ENCODE measurements around the gene TOX3. TPM values are rescaled to one million over a fixed set of nuclear protein-coding genes. Genes with fewer than 3 reads are reported as not detected.

Gene TOX3
- total and polyA plus RNA-seq, 10 of the 15 experiments (the other 5 are each of a cell fraction or from before 2014, with no cell fraction given), result not detected

DNA sequence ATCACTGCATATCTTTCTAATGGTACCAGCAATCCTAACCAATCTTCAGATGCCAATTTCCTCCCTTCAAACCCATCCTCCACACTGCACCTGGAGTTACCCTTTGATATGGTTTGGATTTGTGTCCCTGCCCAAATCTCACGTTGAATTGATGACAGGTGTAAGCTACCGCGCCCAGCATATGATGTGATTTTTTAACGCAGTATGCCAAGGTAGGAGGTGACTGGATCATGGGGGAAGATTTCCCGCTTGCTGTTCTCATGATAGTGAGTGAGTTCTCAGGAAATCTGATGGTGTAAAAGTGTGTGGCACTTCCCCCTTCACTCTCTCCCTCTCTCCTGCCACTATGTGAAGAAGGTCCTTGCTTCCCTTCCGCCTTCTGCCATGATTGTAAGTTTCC is 57.0 kb downstream of the TOX3 start:
- in situ Hi-C loops (cut with MboI), result no loop called here

More for the DNA sequence above, 57.0 kb downstream of the TOX3 start:
- no peaks in the 10 kb centered on the region for H4K20me1 ChIP-seq (ENCODE audit: control insufficient read depth, insufficient read depth)
- FAIRE-seq (no peak), DNase-seq (ENCODE audit: low read depth, low spot score) (no peak), ATAC-seq (no peak)
- H3K27me3 ChIP-seq (replicated peaks in 1 of 2; ENCODE audit: control insufficient read depth in 2 of 2, insufficient read depth in 2 of 2, low read length in 1 of 2), result no peaks in the 10 kb centered on the region
- H3K4me2 ChIP-seq (ENCODE audit: control insufficient read depth, insufficient read depth), result no peak overlapping the region
- no peaks in the 10 kb centered on the region for H3K4me1 ChIP-seq (ENCODE audit: control insufficient read depth, insufficient read depth, low read length)
- ChIA-PET SMC1A (ENCODE audit: uncharacterized antibody, unreplicated experiment) (interaction anchor here (1.2 kb wide), 1 partner anchor 10 kb away, joined by 3 read pairs; no protein-coding TSS in a partner anchor), CTCF (interaction anchor here (1.6 kb wide), 1 partner anchor 298 kb away, joined by 5 read pairs; no protein-coding TSS in a partner anchor), RAD21 (ENCODE audit: unreplicated experiment) (no interaction called here), POLR2A (no interaction called here)
- no peak overlapping the region for H3K27ac ChIP-seq (ENCODE audit: control insufficient read depth, insufficient read depth)
- BruUV-seq (replicated peaks), result no TSS peak
- H3K9ac ChIP-seq (ENCODE audit: control insufficient read depth, insufficient read depth, low read length), result no peak overlapping the region
- no peaks in the 10 kb centered on the region for H3K36me3 ChIP-seq (ENCODE audit: control insufficient read depth in 2 of 2, insufficient read depth in 2 of 2, low read length in 1 of 2)
- H3K9me3 ChIP-seq (replicated peaks; ENCODE audit: control insufficient read depth, insufficient read depth, low read length), result no peaks in the 10 kb centered on the region
- TF ChIP-seq, protein P1, sequence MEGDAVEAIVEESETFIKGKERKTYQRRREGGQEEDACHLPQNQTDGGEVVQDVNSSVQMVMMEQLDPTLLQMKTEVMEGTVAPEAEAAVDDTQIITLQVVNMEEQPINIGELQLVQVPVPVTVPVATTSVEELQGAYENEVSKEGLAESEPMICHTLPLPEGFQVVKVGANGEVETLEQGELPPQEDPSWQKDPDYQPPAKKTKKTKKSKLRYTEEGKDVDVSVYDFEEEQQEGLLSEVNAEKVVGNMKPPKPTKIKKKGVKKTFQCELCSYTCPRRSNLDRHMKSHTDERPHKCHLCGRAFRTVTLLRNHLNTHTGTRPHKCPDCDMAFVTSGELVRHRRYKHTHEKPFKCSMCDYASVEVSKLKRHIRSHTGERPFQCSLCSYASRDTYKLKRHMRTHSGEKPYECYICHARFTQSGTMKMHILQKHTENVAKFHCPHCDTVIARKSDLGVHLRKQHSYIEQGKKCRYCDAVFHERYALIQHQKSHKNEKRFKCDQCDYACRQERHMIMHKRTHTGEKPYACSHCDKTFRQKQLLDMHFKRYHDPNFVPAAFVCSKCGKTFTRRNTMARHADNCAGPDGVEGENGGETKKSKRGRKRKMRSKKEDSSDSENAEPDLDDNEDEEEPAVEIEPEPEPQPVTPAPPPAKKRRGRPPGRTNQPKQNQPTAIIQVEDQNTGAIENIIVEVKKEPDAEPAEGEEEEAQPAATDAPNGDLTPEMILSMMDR (IDR thresholded peaks at IDR 0.05 in 2 of 3, conservative IDR thresholded peaks at IDR 0.05 in 1 of 3; ENCODE audit: control insufficient read depth in 2 of 3, extremely low read depth in 1 of 3, insufficient read depth in 1 of 3, low read depth in 3 of 3, low read length in 3 of 3), result no peak
- no peak for TF ChIP-seq PAX5 (IDR thresholded peaks at IDR 0.05; ENCODE audit: borderline replicate concordance, low read depth, low read length)
- TF ChIP-seq, protein P2, sequence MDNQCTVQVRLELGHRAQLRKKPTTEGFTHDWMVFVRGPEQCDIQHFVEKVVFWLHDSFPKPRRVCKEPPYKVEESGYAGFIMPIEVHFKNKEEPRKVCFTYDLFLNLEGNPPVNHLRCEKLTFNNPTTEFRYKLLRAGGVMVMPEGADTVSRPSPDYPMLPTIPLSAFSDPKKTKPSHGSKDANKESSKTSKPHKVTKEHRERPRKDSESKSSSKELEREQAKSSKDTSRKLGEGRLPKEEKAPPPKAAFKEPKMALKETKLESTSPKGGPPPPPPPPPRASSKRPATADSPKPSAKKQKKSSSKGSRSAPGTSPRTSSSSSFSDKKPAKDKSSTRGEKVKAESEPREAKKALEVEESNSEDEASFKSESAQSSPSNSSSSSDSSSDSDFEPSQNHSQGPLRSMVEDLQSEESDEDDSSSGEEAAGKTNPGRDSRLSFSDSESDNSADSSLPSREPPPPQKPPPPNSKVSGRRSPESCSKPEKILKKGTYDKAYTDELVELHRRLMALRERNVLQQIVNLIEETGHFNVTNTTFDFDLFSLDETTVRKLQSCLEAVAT (IDR thresholded peaks at IDR 0.05), result no peak
- 41% methylated on average over 6 of the region's 6 CpGs for WGBS (ENCODE audit: insufficient coverage, insufficient replicate concordance, low lambda C conversion rate, missing lambda C conversion rate)
- no peak overlapping the region for H3K4me3 ChIP-seq
- intact Hi-C loops (cut with micrococcal nuclease; ENCODE audit: unreplicated experiment), result no loop called here
- H2AFZ ChIP-seq (ENCODE audit: control insufficient read depth, low read depth, low read length), result no peak overlapping the region
- no peaks in the 10 kb centered on the region for H3K79me2 ChIP-seq (ENCODE audit: control insufficient read depth, insufficient read depth, low read length)
